Measurements from ENCODE around the gene NFKBIE. TPM values are rescaled to one million over a fixed set of nuclear protein-coding genes. Genes with fewer than 3 reads are reported as not detected.

Gene NFKBIE
- total RNA-seq, result 2.3 and 3.6 TPM in 2 replicates

GRCh38 chr6:44265007-44265721, at the start of gene NFKBIE:
TSS of gene NFKBIE (minus strand) at chr6:44265551. CDS start at chr6:44265346, 205 bp downstream.

GRCh38 chr6:44312901-44313788, 47.8 kb upstream of the NFKBIE start, which contains the start of gene AARS2:
TSS of gene AARS2 (minus strand) at chr6:44313347. CDS start at chr6:44313323, 24 bp downstream.

GRCh38 chr6:44269921-44270525, 4.7 kb upstream of the NFKBIE start, which contains the start of gene TMEM151B:
TSS of gene TMEM151B (plus strand) at chr6:44270450. CDS start at chr6:44270743, 293 bp downstream.

GRCh38 chr6:44257025-44257752, 8.2 kb downstream of the NFKBIE start, which contains the start of gene SLC35B2:
TSS of gene SLC35B2 (minus strand) at chr6:44257528. CDS start at chr6:44257410, 118 bp downstream.

GRCh38 chr6:44246663-44247337, 18.6 kb downstream of the NFKBIE start, which contains the start of gene HSP90AB1:
TSS of gene HSP90AB1 (plus strand) at chr6:44247101. CDS start at chr6:44248630, 1,529 bp downstream.

GRCh38 chr6:44223319-44224028, 41.9 kb downstream of the NFKBIE start, which contains the start of gene SLC29A1:
TSS of gene SLC29A1 (plus strand) at chr6:44223595. CDS start at chr6:44227314, 3,719 bp downstream.

GRCh38 chr6:44216677-44217331, 48.5 kb downstream of the NFKBIE start, which contains the start of gene MYMX:
TSS of gene MYMX (plus strand) at chr6:44216926. CDS start at chr6:44217472, 546 bp downstream.

Other genes with a start within 250 kb of the NFKBIE start
- 59.0 and 100.0 TPM in 2 replicates for gene MRPL14, start 138.1 kb downstream of the NFKBIE start, total RNA-seq
- 23.9 and 37.0 TPM in 2 replicates for gene TMEM63B, start 138.0 kb downstream of the NFKBIE start, total RNA-seq
- under 0.01 and 0.09 TPM in 2 replicates for gene CAPN11, start 106.7 kb downstream of the NFKBIE start, total RNA-seq
- not detected in 2 replicates for gene MYMX, start 48.6 kb downstream of the NFKBIE start, total RNA-seq
- 3.1 and 6.2 TPM in 2 replicates for gene SLC29A1, start 42.0 kb downstream of the NFKBIE start, total RNA-seq
- 262 and 386 TPM in 2 replicates for gene HSP90AB1, start 18.4 kb downstream of the NFKBIE start, total RNA-seq
- gene SLC35B2, start 8.0 kb downstream of the NFKBIE start, total RNA-seq, result 95.9 and 114 TPM in 2 replicates
- not detected in 2 replicates for gene TMEM151B, start 4.9 kb upstream of the NFKBIE start, total RNA-seq
- 9.2 and 13.0 TPM in 2 replicates for gene AARS2, start 47.8 kb upstream of the NFKBIE start, total RNA-seq
- not detected in 2 replicates for gene SPATS1, start 77.1 kb upstream of the NFKBIE start, total RNA-seq
- gene CDC5L, start 122.2 kb upstream of the NFKBIE start, total RNA-seq, result 17.4 and 20.1 TPM in 2 replicates